Lung (tissue), 12 donors: ENCODE data around the gene GPR142. TPM values are rescaled to one million over a fixed set of nuclear protein-coding genes. Genes with fewer than 3 reads are reported as not detected.
A peak's percentile ranks its signal among the peaks of the same experiment; 100 is the strongest.

ENCODE experiments used
- ATAC-seq: fragments of 200-7000 bp; cut with Tn5 transposase; one replicate; pipeline ENCODE4 v1.9.1; 2020; ENCODE audit warnings: moderate number of reproducible peaks; ENCODE audit not compliant: insufficient read depth, low FRiP score
- DNase-seq, 3 donors: peaks; one replicate each; pipeline ENCODE4 v3.0.0-alpha.2; 2013 to 2017
- H3K27ac ChIP-seq, 2 donors: one replicate each; pipeline ENCODE4 v1.5.1; 2013; ENCODE audit warnings: mild to moderate bottlenecking in 2 of 2, moderate library complexity in 2 of 2, control low read depth in 1 of 2, inconsistent platforms in 1 of 2, low read depth in 1 of 2, low read length in 1 of 2
- H3K27me3 ChIP-seq, 3 donors: one replicate each; pipeline ENCODE4 v1.5.1; 2013; ENCODE audit warnings: low read length in 2 of 3; ENCODE audit not compliant: control insufficient read depth in 3 of 3, insufficient read depth in 3 of 3
- H3K36me3 ChIP-seq, 4 donors: one replicate each; pipeline ENCODE4 v1.5.1; 2013; ENCODE audit warnings: low read length in 4 of 4, mild to moderate bottlenecking in 1 of 4, moderate library complexity in 1 of 4; ENCODE audit not compliant: control insufficient read depth in 4 of 4, insufficient read depth in 4 of 4
- H3K4me1 ChIP-seq, 5 donors: one replicate each; pipeline ENCODE4 v1.5.1; 2013; ENCODE audit warnings: low read length in 5 of 5, mild to moderate bottlenecking in 2 of 5, moderate library complexity in 1 of 5; ENCODE audit not compliant: control insufficient read depth in 5 of 5, insufficient read depth in 5 of 5
- H3K4me3 ChIP-seq: one replicate; pipeline ENCODE4 v1.5.1; 2013; ENCODE audit warnings: mild to moderate bottlenecking, control low read depth, moderate library complexity
- H3K9ac ChIP-seq, 2 donors: one replicate each; pipeline ENCODE4 v1.5.1; 2013; ENCODE audit warnings: low read length in 2 of 2, control low read depth in 1 of 2; ENCODE audit not compliant: insufficient read depth in 1 of 2
- H3K9me3 ChIP-seq, 4 donors: one replicate each; pipeline ENCODE4 v1.5.1; 2013; ENCODE audit warnings: low read length in 3 of 4, mild to moderate bottlenecking in 1 of 4, moderate library complexity in 1 of 4; ENCODE audit not compliant: control insufficient read depth in 4 of 4, insufficient read depth in 3 of 4
- CTCF ChIP-seq: IDR thresholded peaks from 2 replicates; pipeline ENCODE4 v1.5.1; 2012; ENCODE audit warnings: mild to moderate bottlenecking; ENCODE audit errors: control extremely low read depth, extremely low read depth
- whole genome bisulfite sequencing, 2 donors: extraction: QIAGEN DNeasy Blood & Tissue Kit; methylation state at CpG; one replicate each; pipeline ENCODE4 v1.1.7; 2013; 5-methylcytosine and 5-hydroxymethylcytosine counted together
- polyA plus RNA-seq, 2 donors: library from polyadenylated mRNA; stranded (reverse); fragments of 200-250 nt; gene quantifications; one replicate each; pipeline ENCODE4 v1.2.1, GENCODE V29; 2013
- total RNA-seq, 2 donors: library from RNA; depleted of rRNA in 1 of 2; stranded (reverse); fragments of >200 nt in 1 of 2; gene quantifications; one replicate each; pipeline ENCODE4 v1.2.1, GENCODE V29; 2014 to 2021
- donor health status: control.
- donor health status: control.
- donor health status: Bipolar disorder and iron deficiency.
- donor health status: healthy.
- donor health status: DM: yes; HTN: yes; CAD: no.

GPR142 gene
- total and polyA plus RNA-seq, 4 donors: 0.03 TPM; not detected in 3

GRCh38 chr17:74354561-74354960 is 12.7 kb upstream of the GPR142 start:
- no peak for ATAC-seq
- Histone ChIP-seq H3K4me1 (peaks cover 0 to 7% (median 0%) of the 10 kb centered on the region in 5 donors), H3K27me3 (peaks cover 44 to 69% (median 57%) of the 10 kb centered on the region in 3 donors), H3K9ac (no peak overlapping the region), H3K27ac (no peak overlapping the region), H3K36me3 (no peaks in the 10 kb centered on the region), H3K9me3 (peaks cover 0 to 6% (median 0%) of the 10 kb centered on the region in 4 donors), H3K4me3 (no peak overlapping the region)
- WGBS, 2 donors: 81 to 87% methylated on average over 10 of the region's 10 CpGs
- no peak for DNase-seq
- TF ChIP-seq CTCF: no peak

- DNase-seq (no peak), ATAC-seq (no peak)
- Histone ChIP-seq H3K9me3 (peaks cover 0 to 10% (median 0%) of the 10 kb centered on the region in 4 donors), H3K4me1 (peaks cover 0 to 7% (median 0%) of the 10 kb centered on the region in 5 donors), H3K9ac (no peak overlapping the region), H3K27me3 (peaks cover 45 to 69% (median 57%) of the 10 kb centered on the region in 3 donors), H3K27ac (no peak overlapping the region), H3K36me3 (no peaks in the 10 kb centered on the region), H3K4me3 (no peak overlapping the region)
- WGBS, 2 donors: 80 to 92% methylated on average over 8 of the region's 8 CpGs
- no peak for TF ChIP-seq CTCF
Observed at GRCh38 chr17:74355065-74355464, 12.2 kb upstream of the GPR142 start.

GRCh38 chr17:74356646-74357465 is 10.4 kb upstream of the GPR142 start:
- 2% methylated on average over 83 to 105 of the region's 105 CpGs for WGBS, 2 donors
- no peak overlapping the region for H3K27ac ChIP-seq
- H3K27me3 ChIP-seq: peaks cover 40 to 60% (median 52%) of the 10 kb centered on the region in 3 donors
- H3K4me1 ChIP-seq: peaks cover 0 to 16% (median 2%) of the 10 kb centered on the region in 5 donors
- no peaks in the 10 kb centered on the region for H3K36me3 ChIP-seq
- no peak for ATAC-seq
- no peak for TF ChIP-seq CTCF
- peaks cover 0 to 10% (median 0%) of the 10 kb centered on the region in 4 donors for H3K9me3 ChIP-seq
- H3K9ac ChIP-seq: no peak overlapping the region
- peak in 2 of 3 donors; percentile 45 to 48 for DNase-seq
- no peak overlapping the region for H3K4me3 ChIP-seq
